H1 (cell line): ENCODE measurements around the gene GGA1. TPM values are rescaled to one million over a fixed set of nuclear protein-coding genes. Genes with fewer than 3 reads are reported as not detected.

Source experiments
- BACH1 ChIP-seq: IDR thresholded peaks from 2 replicates; pipeline ENCODE4 v1.6.1; 2012; ENCODE audit warnings: low read length, improper control_type of control experiment
- RAD21 ChIP-seq, 2 experiments: IDR thresholded peaks in 1 of 2; conservative IDR thresholded peaks in 1 of 2; 2 replicates each; pipeline ENCODE4 v1.6.1; 2011; ENCODE audit warnings: low read depth in 2 of 2, low read length in 2 of 2, improper control_type of control experiment in 1 of 2, inconsistent platforms in 1 of 2, mild to moderate bottlenecking in 1 of 2, moderate library complexity in 1 of 2
- polyA plus RNA-seq, 7 experiments: library from polyadenylated mRNA; depleted of rRNA in 3 of 7; stranded (reverse) in 5 of 7; unstranded in 2 of 7; fragments of >200 nt in 5 of 7; fragments of 200-250 nt in 2 of 7; gene quantifications; 1 replicate in 5 of 7; 2 replicates in 1 of 7; 4 replicates in 1 of 7; pipeline versions ENCODE4 v1.2.1 to v1.2.3, GENCODE V29; 2011 to 2013; ENCODE audit warnings: missing spikeins in 2 of 7, mixed read lengths in 2 of 7
- total RNA-seq: library from RNA; stranded (reverse); fragmentation: NEBNext Ultra II Directional; extraction: Animal tissue kit (Norgen Biotek cat#: 25700); gene quantifications from 2 replicates; pipeline ENCODE4 v1.2.1, GENCODE V29; 2021

The GGA1 gene
- total and polyA plus RNA-seq, 2 of the 8 experiments (the other 6 are each of a cell fraction or from before 2014, with no cell fraction given): 49.3 to 57.2 TPM

- TF ChIP-seq BACH1 (peak; percentile 64; the same call in 1 of the 2 replicates), RAD21 (IDR thresholded peaks at IDR 0.05 in 1 of 2, conservative IDR thresholded peaks at IDR 0.05 in 1 of 2; ENCODE audit: low read depth in 2 of 2, low read length in 2 of 2) (peak; percentile 57 to 67)
Observed at GRCh38 chr22:37607010-37607934, 1.4 kb upstream of the GGA1 start (continued).
